A673 (cell line): ENCODE results near the gene TBC1D5.

ENCODE experiments used
- EZH2 ChIP-seq: fragments of 200-600 bp; sonication (generic); IDR thresholded peaks from 2 replicates; pipeline ENCODE4 v1.6.1; 2017; ENCODE audit warnings: borderline replicate concordance, low read depth, mild to moderate bottlenecking, mixed read lengths, antibody characterized with exemption, low read length; ENCODE audit not compliant: poor library complexity, severe bottlenecking
- TF ChIP-seq, protein P1 (sequence below): fragments of 300-800, 200-600 bp; sonication (generic); conservative IDR thresholded peaks from 2 replicates; pipeline ENCODE4 v1.5.1; 2017; ENCODE audit warnings: low read depth, mild to moderate bottlenecking, antibody characterized with exemption, low read length, moderate library complexity, mixed read lengths

DNA sequence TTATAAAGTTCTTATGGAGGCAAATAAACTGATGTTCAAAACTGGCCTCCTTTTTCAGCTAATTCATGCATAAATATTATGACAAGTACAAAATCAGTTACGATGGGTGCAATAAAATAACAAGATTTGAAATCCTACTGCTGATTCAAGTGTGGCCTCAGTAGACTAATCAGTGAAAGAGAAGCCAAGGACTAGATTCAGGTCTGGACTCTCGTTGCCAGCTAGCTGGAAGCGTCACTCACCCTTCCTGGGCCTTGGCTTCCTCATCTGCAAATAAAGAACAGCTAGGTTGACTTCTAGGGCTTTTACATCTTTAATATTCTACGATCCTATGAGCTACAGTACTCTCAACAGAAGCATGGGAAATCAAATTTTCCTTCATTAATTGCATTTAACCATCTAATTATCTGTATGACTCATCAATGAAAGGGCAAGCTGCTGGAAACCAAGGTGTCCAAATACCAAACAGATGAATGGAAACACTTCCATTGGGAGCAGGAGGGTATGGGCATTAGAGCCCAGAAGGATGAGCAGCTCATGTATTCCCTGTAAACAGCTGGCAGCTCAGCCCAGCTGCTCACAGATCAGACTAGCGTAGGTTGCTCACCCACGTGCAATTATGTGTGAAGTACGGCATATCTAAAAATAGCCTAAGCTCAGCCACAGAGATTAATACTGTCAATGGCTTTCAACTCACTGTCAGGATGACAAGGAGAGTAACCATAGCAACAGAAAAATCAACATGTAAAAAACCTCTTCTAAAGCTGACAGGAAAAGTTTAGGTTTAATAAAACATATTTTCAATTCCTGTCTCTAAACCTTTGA is 562.8 kb downstream of the TBC1D5 start:
- TF ChIP-seq, protein P1, sequence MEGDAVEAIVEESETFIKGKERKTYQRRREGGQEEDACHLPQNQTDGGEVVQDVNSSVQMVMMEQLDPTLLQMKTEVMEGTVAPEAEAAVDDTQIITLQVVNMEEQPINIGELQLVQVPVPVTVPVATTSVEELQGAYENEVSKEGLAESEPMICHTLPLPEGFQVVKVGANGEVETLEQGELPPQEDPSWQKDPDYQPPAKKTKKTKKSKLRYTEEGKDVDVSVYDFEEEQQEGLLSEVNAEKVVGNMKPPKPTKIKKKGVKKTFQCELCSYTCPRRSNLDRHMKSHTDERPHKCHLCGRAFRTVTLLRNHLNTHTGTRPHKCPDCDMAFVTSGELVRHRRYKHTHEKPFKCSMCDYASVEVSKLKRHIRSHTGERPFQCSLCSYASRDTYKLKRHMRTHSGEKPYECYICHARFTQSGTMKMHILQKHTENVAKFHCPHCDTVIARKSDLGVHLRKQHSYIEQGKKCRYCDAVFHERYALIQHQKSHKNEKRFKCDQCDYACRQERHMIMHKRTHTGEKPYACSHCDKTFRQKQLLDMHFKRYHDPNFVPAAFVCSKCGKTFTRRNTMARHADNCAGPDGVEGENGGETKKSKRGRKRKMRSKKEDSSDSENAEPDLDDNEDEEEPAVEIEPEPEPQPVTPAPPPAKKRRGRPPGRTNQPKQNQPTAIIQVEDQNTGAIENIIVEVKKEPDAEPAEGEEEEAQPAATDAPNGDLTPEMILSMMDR: no peak
- TF ChIP-seq EZH2: no peak
